H9 (cell line): ENCODE data around the gene ARID1A. TPM values are rescaled to one million over a fixed set of nuclear protein-coding genes. Genes with fewer than 3 reads are reported as not detected.

Experiments used
- DNase-seq: peaks from one replicate; pipeline ENCODE4 v3.0.0-alpha.2; 2017
- H2AFZ ChIP-seq: one replicate; pipeline ENCODE4 v1.6.1; 2013; ENCODE audit warnings: mild to moderate bottlenecking, low read length, control low read depth, moderate library complexity
- H2AK5ac ChIP-seq: 2 replicates; pipeline ENCODE4 v1.6.1; 2013; ENCODE audit warnings: low read length, control low read depth, mixed read lengths; ENCODE audit not compliant: insufficient read length
- H2BK120ac ChIP-seq: one replicate; pipeline ENCODE4 v1.6.1; 2013; ENCODE audit warnings: low read depth, mild to moderate bottlenecking, low read length, control low read depth, inconsistent platforms; ENCODE audit not compliant: poor library complexity, severe bottlenecking
- H2BK12ac ChIP-seq: 2 replicates; pipeline ENCODE4 v1.6.1; 2013; ENCODE audit warnings: low read length, control low read depth, mixed read lengths, low read depth; ENCODE audit not compliant: insufficient read length
- H2BK15ac ChIP-seq: 2 replicates; pipeline ENCODE4 v1.6.1; 2013; ENCODE audit warnings: low read depth, low read length, control low read depth
- H2BK20ac ChIP-seq: one replicate; pipeline ENCODE4 v1.6.1; 2013; ENCODE audit warnings: low read depth, mild to moderate bottlenecking, low read length, control low read depth, inconsistent platforms; ENCODE audit not compliant: poor library complexity, severe bottlenecking
- H2BK5ac ChIP-seq: 2 replicates; pipeline ENCODE4 v1.6.1; 2013; ENCODE audit warnings: low read length, control low read depth, mixed read lengths; ENCODE audit not compliant: insufficient read length
- H3K14ac ChIP-seq: 2 replicates; pipeline ENCODE4 v1.6.1; 2013; ENCODE audit warnings: low read length, control low read depth; ENCODE audit not compliant: insufficient read depth
- H3K18ac ChIP-seq: 2 replicates; pipeline ENCODE4 v1.6.1; 2013; ENCODE audit warnings: low read depth, mild to moderate bottlenecking, mixed read lengths, low read length, control low read depth; ENCODE audit not compliant: insufficient read length
- H3K23ac ChIP-seq: 2 replicates; pipeline ENCODE4 v1.6.1; 2013; ENCODE audit warnings: low read length, control low read depth, mixed read lengths, low read depth; ENCODE audit not compliant: insufficient read length
- H3K23me2 ChIP-seq: 2 replicates; pipeline ENCODE4 v1.6.1; 2013; ENCODE audit warnings: low read depth, mild to moderate bottlenecking, mixed read lengths, low read length, control low read depth; ENCODE audit not compliant: insufficient read length, poor library complexity, severe bottlenecking
- H3K27ac ChIP-seq: 2 replicates; pipeline ENCODE4 v1.5.1; 2013; ENCODE audit warnings: low read length, control low read depth, mixed read lengths, low read depth; ENCODE audit not compliant: insufficient read length
- H3K27me3 ChIP-seq: 2 replicates; pipeline ENCODE4 v1.6.1; 2013; ENCODE audit warnings: low read length, control low read depth, inconsistent platforms; ENCODE audit not compliant: insufficient read depth
- H3K4ac ChIP-seq: 2 replicates; pipeline ENCODE4 v1.6.1; 2013; ENCODE audit warnings: low read depth, mild to moderate bottlenecking, control low read depth, inconsistent platforms, low read length, moderate library complexity
- H3K4me1 ChIP-seq: 2 replicates; pipeline ENCODE4 v1.6.1; 2013; ENCODE audit warnings: low read length, control low read depth, inconsistent platforms; ENCODE audit not compliant: insufficient read depth
- H3K4me2 ChIP-seq: 2 replicates; pipeline ENCODE4 v1.6.1; 2013; ENCODE audit warnings: low read length, control low read depth, mixed read lengths; ENCODE audit not compliant: insufficient read length, insufficient read depth
- H3K56ac ChIP-seq: 2 replicates; pipeline ENCODE4 v1.6.1; 2013; ENCODE audit warnings: low read depth, mild to moderate bottlenecking, mixed read lengths, low read length, control low read depth; ENCODE audit not compliant: insufficient read length
- H3K79me1 ChIP-seq: 2 replicates; pipeline ENCODE4 v1.6.1; 2013; ENCODE audit warnings: low read depth, mild to moderate bottlenecking, moderate library complexity, low read length, control low read depth, inconsistent platforms; ENCODE audit not compliant: insufficient read depth, poor library complexity, severe bottlenecking
- H3K79me2 ChIP-seq: 2 replicates; pipeline ENCODE4 v1.6.1; 2013; ENCODE audit warnings: low read length, control low read depth, inconsistent platforms; ENCODE audit not compliant: insufficient read depth
- H3K9ac ChIP-seq: 2 replicates; pipeline ENCODE4 v1.6.1; 2013; ENCODE audit warnings: low read length, control low read depth, mixed read lengths; ENCODE audit not compliant: insufficient read length; ENCODE audit errors: extremely low read depth
- H3K9me3 ChIP-seq: one replicate; pipeline ENCODE4 v1.6.1; 2013; ENCODE audit warnings: low read depth, low read length, inconsistent platforms; ENCODE audit not compliant: control insufficient read depth
- H3T11ph ChIP-seq: one replicate; pipeline ENCODE4 v1.6.1; 2013; ENCODE audit warnings: mild to moderate bottlenecking, low read length, control low read depth, inconsistent platforms
- H4K20me1 ChIP-seq: one replicate; pipeline ENCODE4 v1.6.1; 2013; ENCODE audit not compliant: control insufficient read depth, insufficient read length, insufficient read depth
- H4K5ac ChIP-seq: 2 replicates; pipeline ENCODE4 v1.6.1; 2013; ENCODE audit warnings: low read depth, mild to moderate bottlenecking, mixed read lengths, low read length, control low read depth; ENCODE audit not compliant: insufficient read length
- H4K8ac ChIP-seq: replicated peaks from 2 replicates; pipeline ENCODE4 v1.6.1; 2013; ENCODE audit warnings: low read length, control low read depth, mixed read lengths, low read depth; ENCODE audit not compliant: insufficient read length
- H4K91ac ChIP-seq: 2 replicates; pipeline ENCODE4 v1.6.1; 2013; ENCODE audit warnings: low read depth, mild to moderate bottlenecking, moderate library complexity, mixed read lengths, low read length, control low read depth; ENCODE audit not compliant: insufficient read length
- H3K27ac Mint-ChIP-seq, 3 experiments: 2 replicates in 2 of 3; 3 replicates in 1 of 3; pipeline ENCODE4 v1.8.0; 2020 to 2021; ENCODE audit warnings: mixed read lengths in 3 of 3, mild to moderate bottlenecking in 1 of 3, moderate library complexity in 1 of 3
- H3K27me3 Mint-ChIP-seq: 2 replicates; pipeline ENCODE4 v1.8.0; 2021; ENCODE audit warnings: low read depth, mild to moderate bottlenecking, moderate library complexity, mixed read lengths
- H3K36me3 Mint-ChIP-seq, 3 experiments: 2 replicates in 2 of 3; 3 replicates in 1 of 3; pipeline ENCODE4 v1.8.0; 2020 to 2021; ENCODE audit warnings: low read depth in 3 of 3, mixed read lengths in 3 of 3; ENCODE audit not compliant: insufficient read depth in 1 of 3
- H3K4me1 Mint-ChIP-seq, 2 experiments: 2 replicates each; pipeline ENCODE4 v1.8.0; 2020; ENCODE audit warnings: mixed read lengths in 2 of 2
- H3K4me3 Mint-ChIP-seq, 2 experiments: 2 replicates in 1 of 2; 3 replicates in 1 of 2; pipeline ENCODE4 v1.8.0; 2020 to 2021; ENCODE audit warnings: mild to moderate bottlenecking in 2 of 2, mixed read lengths in 2 of 2, moderate library complexity in 1 of 2
- H3K9me3 Mint-ChIP-seq, 2 experiments: 2 replicates in 1 of 2; 3 replicates in 1 of 2; pipeline ENCODE4 v1.8.0; 2020; ENCODE audit warnings: mild to moderate bottlenecking in 2 of 2, mixed read lengths in 2 of 2, moderate library complexity in 1 of 2
- WGBS: extraction: QIAGEN DNeasy Blood & Tissue Kit; methylation state at CpG from one replicate; pipeline ENCODE4 v1.1.7; 2013; ENCODE audit warnings: missing lambda C conversion rate, low lambda C conversion rate, mixed read lengths; ENCODE audit not compliant: insufficient read length; ENCODE audit errors: extremely low coverage; 5-methylcytosine and 5-hydroxymethylcytosine counted together
- total RNA-seq: library from RNA; stranded (reverse); gene quantifications from 2 replicates; pipeline ENCODE4 v1.2.1, GENCODE V29; 2021
- TF ChIP-seq, protein P1 (sequence below): fragments of 200-600 bp; sonication (generic); conservative IDR thresholded peaks from 3 replicates; pipeline ENCODE4 v1.8.0; 2021; ENCODE audit warnings: antibody characterized with exemption, mild to moderate bottlenecking

The ARID1A gene
- total RNA-seq, 1 experiment from 2014 or later, result 147 TPM

GRCh38 chr1:26694638-26695355 lies 1.0 kb upstream of the ARID1A start:
- Histone ChIP-seq H4K20me1 (no peaks in the 10 kb centered on the region), H3K4ac (no peak overlapping the region), H2BK120ac (no peak overlapping the region), H3K4me2 (peak overlapping the region; percentile 86), H3K23me2 (peaks cover 22% of the 10 kb centered on the region), H3T11ph (no peak overlapping the region), H4K5ac (no peak overlapping the region), H3K79me2 (peaks cover 22% of the 10 kb centered on the region), H3K9me3 (no peaks in the 10 kb centered on the region), H2BK15ac (no peak overlapping the region), H2BK12ac (no peak overlapping the region), H3K23ac (no peak overlapping the region), H3K14ac (peak overlapping the region; percentile 44), H3K27ac (no peak overlapping the region), H3K9ac (peak overlapping the region; percentile 16), H4K8ac (no peak overlapping the region), H2AK5ac (no peak overlapping the region), H3K56ac (no peak overlapping the region), H2BK5ac (no peak overlapping the region), H3K4me1 (peaks cover 4% of the 10 kb centered on the region; the same call in 1 of the 2 replicates), H4K91ac (no peak overlapping the region), H2BK20ac (no peak overlapping the region), H3K18ac (peak overlapping the region; percentile 66), H2AFZ (no peak overlapping the region), H3K27me3 (no peaks in the 10 kb centered on the region), H3K79me1 (no peaks in the 10 kb centered on the region)
- WGBS, result no CpG with 5 or more reads among the region's 14 CpGs
- Mint-ChIP-seq H3K4me1 (peaks cover 27 to 29% of the 10 kb centered on the region in 2 experiments), H3K9me3 (no peaks in the 10 kb centered on the region), H3K27me3 (peaks cover 2% of the 10 kb centered on the region; the same call in 1 of the 2 replicates), H3K27ac (peak overlapping the region in 1 of 3 experiments; percentile 95; a peak in 2 of 7 replicates), H3K36me3 (peaks cover 0 to 2% (median 0%) of the 10 kb centered on the region in 3 experiments; a peak in 1 of 7 replicates), H3K4me3 (peak overlapping the region; percentile 72 to 83)
- no peak for DNase-seq
- TF ChIP-seq, protein P1, sequence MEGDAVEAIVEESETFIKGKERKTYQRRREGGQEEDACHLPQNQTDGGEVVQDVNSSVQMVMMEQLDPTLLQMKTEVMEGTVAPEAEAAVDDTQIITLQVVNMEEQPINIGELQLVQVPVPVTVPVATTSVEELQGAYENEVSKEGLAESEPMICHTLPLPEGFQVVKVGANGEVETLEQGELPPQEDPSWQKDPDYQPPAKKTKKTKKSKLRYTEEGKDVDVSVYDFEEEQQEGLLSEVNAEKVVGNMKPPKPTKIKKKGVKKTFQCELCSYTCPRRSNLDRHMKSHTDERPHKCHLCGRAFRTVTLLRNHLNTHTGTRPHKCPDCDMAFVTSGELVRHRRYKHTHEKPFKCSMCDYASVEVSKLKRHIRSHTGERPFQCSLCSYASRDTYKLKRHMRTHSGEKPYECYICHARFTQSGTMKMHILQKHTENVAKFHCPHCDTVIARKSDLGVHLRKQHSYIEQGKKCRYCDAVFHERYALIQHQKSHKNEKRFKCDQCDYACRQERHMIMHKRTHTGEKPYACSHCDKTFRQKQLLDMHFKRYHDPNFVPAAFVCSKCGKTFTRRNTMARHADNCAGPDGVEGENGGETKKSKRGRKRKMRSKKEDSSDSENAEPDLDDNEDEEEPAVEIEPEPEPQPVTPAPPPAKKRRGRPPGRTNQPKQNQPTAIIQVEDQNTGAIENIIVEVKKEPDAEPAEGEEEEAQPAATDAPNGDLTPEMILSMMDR, result no peak
